Gastrocnemius medialis (tissue), 4 donors: ENCODE results near the gene CACNA1C.

ENCODE experiments used
- POLR2A ChIP-seq, 2 donors: fragments of 450-650 bp; IDR thresholded peaks; one replicate each; pipeline ENCODE4 v1.6.1; 2017; ENCODE audit warnings: antibody characterized with exemption in 2 of 2, mild to moderate bottlenecking in 2 of 2, moderate library complexity in 2 of 2
- TF ChIP-seq, protein P1 (sequence below), 5 experiments: fragments of 450-650 bp in 3 of 5; fragments of 200-600 bp in 2 of 5; sonication (generic) in 2 of 5; IDR thresholded peaks in 4 of 5; conservative IDR thresholded peaks in 1 of 5; 1 replicate in 4 of 5; 2 replicates in 1 of 5; pipeline ENCODE4 v1.5.1; 2016 to 2019; ENCODE audit warnings: antibody characterized with exemption in 5 of 5, mild to moderate bottlenecking in 3 of 5, moderate library complexity in 3 of 5

DNA sequence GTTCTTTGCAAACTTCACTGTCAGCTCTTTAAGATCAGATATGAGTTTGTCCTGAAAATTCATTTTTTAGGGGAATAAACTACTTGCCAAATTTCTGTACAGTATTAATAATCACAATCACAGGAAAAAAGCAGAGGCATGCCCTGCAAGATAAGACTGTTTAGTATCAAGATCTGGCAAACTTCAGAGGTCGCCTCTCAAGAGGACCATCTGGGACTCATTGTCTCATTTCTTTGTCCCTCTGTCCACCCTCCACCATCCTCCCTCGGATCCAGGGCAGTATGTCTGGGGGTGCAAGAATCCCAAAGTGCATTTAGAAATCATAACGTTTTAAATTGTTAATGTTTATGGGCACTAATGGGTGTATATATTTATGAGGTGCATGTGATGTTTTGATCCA is 509.6 kb downstream of the CACNA1C start:
- TF ChIP-seq, protein P1, sequence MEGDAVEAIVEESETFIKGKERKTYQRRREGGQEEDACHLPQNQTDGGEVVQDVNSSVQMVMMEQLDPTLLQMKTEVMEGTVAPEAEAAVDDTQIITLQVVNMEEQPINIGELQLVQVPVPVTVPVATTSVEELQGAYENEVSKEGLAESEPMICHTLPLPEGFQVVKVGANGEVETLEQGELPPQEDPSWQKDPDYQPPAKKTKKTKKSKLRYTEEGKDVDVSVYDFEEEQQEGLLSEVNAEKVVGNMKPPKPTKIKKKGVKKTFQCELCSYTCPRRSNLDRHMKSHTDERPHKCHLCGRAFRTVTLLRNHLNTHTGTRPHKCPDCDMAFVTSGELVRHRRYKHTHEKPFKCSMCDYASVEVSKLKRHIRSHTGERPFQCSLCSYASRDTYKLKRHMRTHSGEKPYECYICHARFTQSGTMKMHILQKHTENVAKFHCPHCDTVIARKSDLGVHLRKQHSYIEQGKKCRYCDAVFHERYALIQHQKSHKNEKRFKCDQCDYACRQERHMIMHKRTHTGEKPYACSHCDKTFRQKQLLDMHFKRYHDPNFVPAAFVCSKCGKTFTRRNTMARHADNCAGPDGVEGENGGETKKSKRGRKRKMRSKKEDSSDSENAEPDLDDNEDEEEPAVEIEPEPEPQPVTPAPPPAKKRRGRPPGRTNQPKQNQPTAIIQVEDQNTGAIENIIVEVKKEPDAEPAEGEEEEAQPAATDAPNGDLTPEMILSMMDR (IDR thresholded peaks at IDR 0.05 in 4 of 5, conservative IDR thresholded peaks at IDR 0.05 in 1 of 5) = no peak
- no peak for TF ChIP-seq POLR2A (IDR thresholded peaks at IDR 0.05)
